AG08395 (cell line): ENCODE results near the gene TRPC6.

Experiments used
- DNase-seq: peaks from one replicate; pipeline ENCODE4 v3.0.0; 2012; ENCODE audit warnings: mixed read lengths, low spot score

The TRPC6 gene

DNA sequence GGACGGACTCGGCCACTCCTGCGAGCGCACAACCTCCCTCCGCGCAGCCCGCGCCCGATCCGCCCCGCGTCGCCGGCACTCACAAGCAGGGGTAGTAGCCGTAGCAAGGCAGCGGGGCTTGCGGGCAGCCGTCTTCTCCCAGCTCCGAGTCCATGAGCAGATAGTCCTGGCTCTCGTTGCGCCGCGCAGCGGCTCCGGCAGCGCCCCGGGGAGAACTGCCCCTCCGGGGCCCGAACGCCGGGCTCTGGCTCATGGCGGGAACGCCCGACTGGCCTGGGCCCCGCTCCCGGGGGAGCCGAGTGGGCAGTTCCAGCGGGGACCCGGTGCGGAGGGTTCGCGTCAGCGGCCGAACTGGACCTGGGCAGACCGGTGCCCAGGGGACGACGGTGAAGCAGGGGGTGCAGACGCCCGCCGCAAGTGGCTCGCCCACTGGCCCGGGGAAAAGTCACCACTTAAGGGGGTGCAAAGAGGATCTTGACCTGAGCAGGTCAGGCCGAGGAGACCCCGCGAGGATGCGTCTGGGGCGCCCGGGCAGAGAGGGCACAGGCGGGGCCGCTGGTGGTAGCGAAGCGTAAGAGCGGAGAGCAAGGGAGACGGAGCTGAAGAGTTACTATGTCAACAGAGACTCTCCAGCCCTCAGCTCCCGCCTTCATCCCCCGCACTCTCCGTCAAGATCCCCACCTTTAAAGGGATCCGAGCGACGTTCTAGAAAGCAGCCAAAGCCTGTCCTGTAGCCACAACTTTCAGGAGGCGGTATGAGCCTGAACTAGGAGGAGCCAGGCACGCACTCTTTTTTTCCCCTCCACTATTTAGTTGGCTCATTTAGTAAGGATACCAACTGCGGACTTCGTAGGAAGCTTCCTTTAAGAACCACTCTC, at the start of gene TRPC6:
TSS of gene TRPC6 (minus strand) at position 757 of the 878 bp plus-strand sequence. CDS start at position 253, 504 bp downstream.
- peak; percentile 7 for DNase-seq

DNA sequence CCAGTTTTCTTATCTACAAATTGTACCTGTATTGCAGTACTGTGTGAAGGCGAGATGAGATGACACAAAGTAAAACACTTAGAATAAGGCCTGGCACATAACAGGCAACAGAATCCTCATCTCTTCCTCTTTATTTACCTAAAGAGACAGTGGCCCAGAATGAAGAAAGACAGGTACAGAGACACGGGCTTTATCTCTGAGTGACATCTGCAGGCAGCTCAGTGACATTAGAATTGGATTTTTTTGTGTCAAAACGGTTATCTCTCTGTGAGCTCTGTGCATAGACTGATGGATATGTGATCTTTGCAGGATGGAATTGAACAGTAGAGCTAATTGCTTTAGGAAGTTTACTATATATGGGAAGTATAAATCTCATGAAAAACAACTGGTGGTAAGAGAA, 36.2 kb upstream of the TRPC6 start:
- DNase-seq: no peak

DNA sequence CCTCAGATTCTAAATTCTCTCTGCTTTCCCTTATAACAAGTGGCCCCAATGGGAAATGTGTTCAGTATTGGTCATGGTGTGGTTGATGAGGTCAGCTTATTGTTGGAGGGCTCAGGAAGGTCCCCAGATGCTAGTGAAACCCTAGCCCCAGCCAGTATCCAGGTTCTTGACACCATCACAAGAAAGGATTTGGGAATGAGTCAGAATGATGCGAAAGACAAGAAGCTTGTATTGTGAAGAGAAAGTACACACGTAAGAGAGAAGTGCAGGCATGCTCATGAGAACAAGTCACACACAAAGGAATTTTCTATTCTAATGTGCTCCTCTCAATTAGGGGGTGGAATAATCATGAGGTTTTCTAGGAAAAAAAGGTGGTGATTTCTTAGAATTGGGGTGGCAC, 34.9 kb upstream of the TRPC6 start:
- DNase-seq: peak; percentile 60

DNA sequence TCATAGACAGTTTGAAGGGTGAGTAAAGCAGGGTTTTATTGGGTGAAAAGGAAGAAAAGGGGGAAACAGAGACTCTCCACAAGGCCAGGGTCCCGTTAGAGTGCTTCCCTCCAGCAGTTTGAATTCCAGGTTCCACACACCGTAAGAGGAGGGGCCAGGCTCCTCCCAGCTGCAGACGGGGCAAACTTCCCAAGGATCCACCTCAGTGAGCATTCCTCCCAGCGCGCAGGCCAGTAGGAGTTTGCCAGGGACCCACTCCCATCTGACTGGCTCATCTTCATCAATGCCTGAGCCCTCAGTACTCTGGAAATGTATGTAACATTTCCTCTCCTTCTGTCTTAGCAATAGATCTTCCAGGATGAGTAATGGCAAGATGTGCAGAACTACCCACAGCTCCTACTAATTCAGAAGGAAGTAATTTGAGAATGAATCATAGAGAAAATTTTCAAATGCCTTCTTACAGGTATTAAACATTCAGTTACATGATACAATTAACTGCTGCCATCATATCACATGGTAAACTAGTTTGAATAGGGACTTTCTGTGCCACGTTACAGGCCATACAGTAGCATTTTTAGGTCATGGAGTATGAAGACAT, 34.0 kb upstream of the TRPC6 start:
- peak; percentile 6 for DNase-seq

DNA sequence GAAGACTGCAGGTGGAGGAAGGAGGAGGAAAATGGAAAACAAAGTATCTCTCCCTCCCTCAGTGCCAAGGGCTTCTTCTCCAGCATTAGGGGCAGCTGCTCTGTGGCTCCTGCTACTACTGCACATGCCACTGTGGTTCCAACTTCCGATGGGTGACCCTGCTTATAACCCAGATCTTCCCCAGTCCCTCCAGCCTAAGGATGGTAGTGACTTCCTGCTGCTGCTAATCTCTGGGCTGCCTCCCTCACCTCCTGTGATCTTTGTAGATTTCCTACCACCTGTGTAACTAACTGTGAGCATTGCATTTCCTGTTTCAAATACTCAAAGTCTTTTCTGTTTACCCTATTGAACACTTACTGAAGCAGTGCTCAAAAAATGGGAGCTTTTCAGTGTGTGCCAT, 28.7 kb upstream of the TRPC6 start:
- no peak for DNase-seq

DNA sequence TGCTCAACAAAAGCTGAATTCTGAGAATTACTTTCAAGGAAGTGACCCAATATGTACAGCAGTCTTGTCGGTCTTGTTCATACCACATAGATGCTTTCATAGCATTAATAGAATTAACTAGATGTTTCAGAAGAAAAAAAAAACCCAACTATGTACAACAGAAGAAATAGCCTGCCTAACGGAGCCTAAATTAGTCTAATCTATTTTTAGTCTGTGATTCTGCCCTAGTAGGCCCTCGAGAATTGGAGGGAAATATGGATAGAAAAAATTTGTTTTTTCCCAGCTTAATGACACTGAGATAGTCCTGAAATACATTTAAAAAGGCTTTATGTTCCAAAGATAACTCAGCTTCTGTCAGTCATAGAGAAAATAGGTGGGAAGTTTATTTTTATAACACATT, 17.1 kb upstream of the TRPC6 start:
- DNase-seq: no peak

DNA sequence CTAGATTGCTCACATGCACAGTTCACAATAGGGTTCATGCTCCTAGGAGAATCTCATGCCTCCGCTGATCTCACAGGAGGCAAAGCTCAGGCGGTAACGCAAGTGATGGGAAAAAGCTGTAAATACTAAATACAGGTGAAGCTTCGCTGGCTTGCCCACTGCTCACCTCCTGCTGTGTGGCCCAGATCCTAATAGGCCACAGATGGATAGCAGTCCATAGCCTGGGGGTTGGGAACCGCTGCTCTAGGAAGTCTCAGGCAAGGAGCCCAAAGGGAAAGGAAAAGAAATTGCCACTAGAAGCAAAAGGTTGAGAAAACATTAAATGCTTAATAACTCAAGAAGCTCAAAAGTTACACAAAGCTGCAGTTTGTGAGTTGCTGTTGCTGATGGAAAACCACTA, 3.2 kb upstream of the TRPC6 start:
- no peak for DNase-seq

DNA sequence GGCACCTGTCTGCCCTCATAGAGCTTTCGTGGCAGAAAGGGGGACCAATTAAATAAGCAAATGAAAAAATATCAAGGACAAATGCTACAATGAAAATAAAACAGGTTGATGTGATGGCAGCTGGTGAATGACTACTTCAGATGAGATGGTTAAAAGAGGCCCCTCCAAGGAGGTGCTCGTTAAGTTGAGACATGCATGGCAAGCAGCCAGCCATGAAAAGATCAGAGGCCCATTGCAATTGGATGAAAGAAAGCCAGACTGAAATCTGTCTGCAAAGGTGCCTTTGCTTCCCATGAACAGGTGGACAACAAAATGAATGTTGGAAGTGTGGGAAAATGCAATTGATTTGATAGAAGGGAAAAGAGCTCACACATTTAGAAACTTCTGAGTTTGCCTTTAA, 848 bp upstream of the TRPC6 start:
- DNase-seq: no peak

DNA sequence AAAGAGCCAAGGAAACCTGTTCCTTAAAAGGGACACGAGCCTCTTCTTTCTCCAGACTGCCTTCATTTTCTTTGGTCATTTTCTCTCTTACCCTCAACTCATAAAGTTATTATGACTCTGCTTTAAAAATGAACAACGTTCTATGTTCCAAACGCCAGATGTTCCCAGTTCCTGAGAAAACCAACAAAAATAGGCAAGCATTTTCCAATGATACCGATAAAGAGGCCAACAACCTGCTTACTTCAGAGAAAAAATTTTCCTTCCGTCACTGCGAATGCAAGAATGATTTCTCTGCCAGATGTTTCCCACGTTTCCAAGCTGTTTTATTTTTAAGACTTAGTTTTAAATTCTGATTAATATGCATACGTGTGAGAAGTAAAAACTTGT, 315 bp upstream of the TRPC6 start:
- no peak for DNase-seq

DNA sequence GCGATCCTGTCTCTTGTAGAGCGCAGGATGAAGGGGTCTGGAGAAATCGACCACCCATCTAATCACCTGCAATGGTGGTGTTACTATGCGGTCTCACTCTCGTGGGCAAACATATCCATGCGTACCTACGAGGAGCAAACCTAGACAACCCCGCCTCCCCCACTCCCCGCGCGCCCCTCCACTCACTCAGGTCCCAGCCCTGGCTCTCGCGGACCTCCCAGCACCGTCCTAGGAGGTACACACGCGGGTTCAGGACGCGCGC, 887 bp downstream of the TRPC6 start:
- DNase-seq: no peak

DNA sequence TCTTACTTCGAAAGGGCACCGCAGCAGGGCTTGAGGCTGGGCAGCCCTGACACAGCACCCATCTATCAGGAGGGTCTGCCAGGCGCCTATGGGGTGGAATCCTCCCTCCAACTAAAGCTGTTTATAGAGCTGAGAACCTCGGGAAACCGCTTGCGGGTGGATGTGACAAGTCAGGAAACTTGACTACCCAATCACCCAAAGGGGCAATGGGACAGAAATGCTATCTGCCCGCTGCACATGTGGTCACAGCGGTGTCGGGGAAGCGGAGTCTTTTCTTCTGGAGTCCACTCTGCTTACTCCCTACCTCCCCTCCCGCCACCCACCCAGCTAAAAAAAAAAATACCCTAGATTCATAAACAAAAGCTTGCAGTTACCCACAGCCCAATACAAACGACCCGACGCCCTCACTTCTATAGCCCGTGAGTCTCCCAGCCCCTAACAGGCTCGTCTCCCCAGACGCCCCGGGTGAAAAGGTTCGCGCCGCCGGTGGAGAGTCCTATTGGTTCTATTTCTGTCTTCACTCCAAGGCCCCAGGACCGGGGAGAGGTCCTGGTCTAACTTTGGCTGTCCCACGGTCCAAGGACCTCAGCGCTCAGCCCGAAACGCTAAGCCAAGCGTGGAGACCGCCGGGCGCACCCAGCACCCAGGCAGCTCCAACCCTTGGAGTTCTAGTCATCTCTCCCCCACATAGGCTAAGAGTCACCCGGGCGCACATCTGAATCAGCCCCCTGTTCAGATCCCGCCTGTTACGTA, 1.4 kb downstream of the TRPC6 start:
- DNase-seq: no peak

DNA sequence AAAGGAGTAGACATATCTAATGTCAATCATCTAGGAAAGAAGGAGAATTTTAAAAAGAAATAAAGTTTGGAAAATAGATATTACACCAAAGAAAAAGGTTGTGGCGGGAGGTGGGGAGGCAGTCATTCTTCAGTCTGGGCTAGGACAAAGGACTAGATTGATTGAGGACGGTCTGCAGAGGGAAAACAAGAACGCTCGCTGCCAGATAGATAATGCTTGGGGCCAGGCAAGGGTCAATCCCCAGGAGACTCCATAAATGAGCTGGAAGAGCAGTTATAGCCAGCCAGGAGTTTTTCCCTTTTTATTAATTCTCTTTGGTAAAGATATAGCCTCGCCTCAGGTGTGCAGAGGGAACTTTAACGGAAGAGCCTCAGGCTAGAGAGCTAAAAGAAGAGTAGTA, 6.3 kb downstream of the TRPC6 start:
- DNase-seq: no peak

DNA sequence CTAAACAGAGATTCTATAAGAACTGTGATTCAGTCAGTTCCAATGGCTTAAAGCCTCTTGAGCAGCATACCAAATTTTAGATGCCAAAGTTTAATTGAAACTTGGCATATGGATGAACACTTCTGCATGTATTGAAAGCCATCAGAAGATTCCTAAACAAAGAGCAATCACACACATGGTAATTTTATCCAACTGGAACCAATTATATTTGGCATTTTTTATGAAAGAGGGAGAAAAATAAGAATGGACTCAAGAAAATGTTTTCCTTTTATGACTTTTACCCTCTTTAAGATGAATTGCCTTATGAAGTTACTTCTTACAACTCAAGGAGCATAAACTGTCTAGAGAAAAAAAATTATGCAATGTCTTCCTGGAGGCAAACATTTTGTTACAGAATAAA, 7.4 kb downstream of the TRPC6 start:
- DNase-seq: no peak

DNA sequence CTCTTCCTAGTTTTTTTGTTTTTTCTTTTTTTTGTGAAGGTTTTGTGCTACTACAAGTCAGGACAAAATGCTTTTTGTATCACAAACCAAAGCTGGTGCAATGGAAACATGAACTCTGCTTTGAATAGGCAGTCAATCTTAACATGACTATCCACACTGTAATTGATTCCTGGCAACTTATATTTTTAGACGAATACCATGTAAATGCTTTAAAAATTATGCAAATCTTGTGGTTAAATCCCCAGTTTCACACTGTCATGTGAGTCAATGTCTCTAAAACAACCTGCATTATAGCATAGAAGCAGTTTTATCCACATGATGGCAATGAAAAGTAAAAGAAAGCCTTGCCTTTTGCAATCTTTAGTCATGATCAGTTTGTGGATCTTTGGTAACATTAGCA, 8.9 kb downstream of the TRPC6 start:
- no peak for DNase-seq

DNA sequence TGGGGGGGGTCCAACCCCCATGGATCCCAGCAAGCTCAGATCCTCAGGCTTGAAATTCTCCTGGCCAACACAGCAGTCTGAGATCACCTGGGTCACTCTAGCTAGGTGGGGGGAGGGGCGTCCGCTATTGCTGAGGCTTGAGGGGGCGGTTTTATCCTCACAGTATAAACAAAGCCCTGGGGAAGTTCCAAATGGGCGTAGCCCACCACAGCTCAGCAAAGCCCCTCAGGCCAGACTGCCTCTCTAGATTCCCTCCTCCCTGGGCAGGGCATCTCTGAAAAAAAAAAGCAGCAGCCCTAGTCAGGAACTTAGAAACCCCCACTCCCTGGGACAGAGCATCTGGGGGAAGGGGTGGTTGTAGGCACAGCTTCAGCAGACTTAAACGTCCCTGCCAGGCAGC, 16.7 kb downstream of the TRPC6 start:
- no peak for DNase-seq

DNA sequence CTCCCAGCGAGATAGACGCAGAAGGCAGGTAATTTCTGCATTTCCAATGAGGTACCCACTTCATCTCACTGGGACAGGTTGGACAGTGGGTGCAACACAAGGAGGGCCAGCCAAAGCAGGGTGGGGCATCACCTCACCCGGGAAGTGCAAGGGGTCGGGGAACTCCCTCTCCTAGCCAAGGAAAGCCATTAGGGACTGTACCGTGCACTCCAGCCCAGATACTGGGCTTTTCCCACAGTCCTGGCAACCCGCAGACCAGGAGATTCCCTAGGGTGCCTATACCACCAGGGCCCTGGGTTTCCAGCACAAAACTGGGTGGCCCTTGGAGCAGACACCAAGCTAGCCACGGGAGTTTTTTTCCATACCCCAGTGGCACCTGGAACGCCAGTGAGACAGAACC, 17.2 kb downstream of the TRPC6 start:
- DNase-seq: no peak

DNA sequence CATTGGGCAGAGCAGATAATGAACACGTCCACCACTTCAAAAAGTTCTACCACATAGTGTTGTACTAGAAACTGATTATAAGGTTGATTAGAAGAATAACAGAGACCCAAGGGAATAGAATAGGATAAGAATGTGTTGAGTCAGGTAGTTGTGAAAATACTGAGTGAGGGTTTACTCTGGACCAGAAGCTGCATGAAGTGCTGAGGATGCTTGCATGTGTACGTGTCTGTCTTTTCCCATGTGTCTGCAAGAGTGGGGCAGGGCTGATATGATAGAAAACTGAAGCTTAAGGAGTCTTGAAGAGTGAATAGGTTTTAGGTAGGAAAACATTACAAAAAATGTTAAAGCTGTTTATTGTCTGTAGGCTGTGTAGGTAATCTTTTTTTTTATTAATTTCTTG, 20.6 kb downstream of the TRPC6 start:
- DNase-seq: no peak

DNA sequence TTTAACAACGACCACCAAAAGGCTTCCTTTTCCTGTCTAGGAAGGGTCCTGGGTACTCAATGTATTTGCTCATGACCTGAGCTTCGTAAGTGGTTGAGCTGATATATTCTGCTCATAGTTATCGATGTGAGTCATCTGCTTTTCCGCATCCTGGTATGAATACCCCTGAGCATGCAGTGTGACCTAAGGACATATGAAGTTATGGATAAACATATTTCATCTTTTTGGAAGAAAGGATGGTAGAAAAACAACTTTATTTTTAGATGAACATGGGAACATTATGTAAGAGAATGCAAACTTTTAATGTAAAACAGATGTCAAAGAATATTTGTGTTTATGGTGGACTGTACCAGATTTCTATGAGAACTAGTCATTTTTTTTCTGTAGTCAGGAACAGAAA, 28.4 kb downstream of the TRPC6 start:
- no peak for DNase-seq

DNA sequence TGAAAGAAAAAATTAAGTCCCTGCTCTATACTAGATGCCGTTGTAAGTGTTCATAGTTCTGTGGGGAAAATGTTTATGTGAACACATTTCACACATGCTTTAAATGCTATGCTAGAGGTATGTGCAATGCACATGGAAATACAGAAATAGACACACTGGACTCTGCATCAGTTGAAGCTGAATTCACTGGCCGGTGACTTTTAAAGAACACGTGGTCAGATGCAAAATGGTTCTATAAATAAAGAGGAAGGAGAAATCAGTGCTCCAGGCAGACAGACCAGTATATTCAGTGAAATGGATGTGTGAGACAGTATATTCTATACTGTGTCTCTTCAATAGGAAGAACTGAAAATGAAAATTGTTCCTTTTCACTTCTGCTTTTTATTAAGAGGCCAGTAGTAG, 29.9 kb downstream of the TRPC6 start:
- DNase-seq: no peak

DNA sequence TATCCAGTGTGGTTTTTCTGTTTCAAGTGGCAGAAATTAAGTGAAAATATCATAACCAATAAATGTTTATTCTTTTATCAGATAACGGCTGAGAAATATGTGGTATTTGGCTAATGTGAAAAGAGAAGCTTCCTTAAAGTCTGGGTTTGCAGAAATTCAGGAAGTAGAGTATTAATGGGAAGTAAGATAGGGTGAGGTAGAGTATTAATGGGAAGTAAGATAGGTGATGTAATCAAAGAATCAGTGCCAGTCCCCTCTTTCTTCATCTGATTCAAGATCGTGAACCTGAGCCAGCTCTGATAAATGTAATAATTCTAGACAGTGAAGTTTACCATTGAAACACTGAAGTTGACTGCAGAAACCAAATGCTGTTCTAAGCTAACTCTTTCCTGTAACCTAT, 30.9 kb downstream of the TRPC6 start:
- DNase-seq: no peak

DNA sequence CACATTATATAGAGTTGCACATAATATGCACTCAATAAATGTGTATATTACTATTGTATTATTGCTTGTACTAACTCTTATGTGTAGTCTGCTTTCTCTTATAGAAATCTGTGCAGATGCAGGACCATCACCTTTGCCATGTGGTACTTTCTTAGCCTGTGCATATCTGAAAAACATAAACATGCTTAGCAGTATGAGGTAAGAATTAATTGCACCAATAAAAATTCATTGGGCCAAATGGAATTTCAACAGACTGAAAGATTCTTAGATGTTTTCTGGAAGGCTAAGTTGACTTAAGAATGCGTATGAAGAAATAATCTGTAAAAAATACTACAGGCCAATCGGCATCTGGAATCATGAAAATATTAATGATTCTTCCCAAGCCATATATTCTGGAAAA, 55.3 kb downstream of the TRPC6 start:
- no peak for DNase-seq

DNA sequence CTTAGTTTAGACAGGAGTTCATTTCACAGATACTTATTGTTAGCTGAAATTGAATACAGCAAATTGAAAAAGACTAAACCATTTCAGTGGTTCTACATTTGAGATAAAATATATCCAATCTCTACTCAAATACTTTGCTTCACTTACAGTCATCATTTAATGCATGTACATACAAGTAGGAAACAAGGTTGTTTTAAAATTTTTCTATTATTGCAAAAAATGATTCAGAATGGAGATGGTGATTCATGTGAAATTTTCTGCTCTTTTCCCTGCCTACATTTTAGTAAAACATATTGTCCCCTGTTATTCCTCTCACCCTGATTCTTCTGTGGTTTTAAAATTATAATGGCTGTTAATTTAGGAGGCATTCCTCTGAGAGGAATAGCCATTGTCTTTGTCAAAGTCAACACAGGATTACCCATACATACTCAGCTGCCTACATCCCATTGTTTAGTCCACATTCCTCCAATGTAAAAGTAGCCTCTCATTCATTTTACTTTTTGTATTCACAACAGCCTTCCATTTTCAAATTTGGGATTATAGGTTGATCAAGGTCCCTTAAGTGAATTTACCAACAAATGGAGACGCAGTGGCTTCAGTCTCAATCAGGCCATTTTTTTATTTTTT, 60.1 kb downstream of the TRPC6 start:
- no peak for DNase-seq

DNA sequence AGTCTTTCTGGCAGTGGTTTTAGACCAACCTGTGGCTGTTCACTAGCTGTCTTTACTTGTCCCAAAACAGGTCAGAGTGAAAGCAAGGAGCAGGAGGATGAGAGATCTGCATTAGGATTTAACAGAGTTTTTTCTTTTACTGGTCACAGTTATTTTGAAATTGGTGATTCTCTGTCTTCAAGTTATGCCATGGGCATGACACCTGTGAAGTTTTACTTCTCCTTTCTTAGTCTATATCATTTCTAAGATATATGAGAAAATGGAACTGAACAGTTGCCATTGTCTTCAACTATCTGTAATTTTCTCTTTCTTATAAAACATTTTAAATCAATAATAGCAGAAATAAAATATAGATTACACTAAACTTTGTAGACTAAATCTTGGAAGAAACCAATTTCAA, 60.6 kb downstream of the TRPC6 start:
- no peak for DNase-seq
